NCI-H2171 (cell line): ENCODE measurements around the gene ITGBL1.
A peak's percentile ranks its signal among the peaks of the same experiment; 100 is the strongest.

Source experiments
- DNase-seq: peaks from one replicate; lab custom pipeline; 2025; lab: John Stamatoyannopoulos, UW

Gene ITGBL1

DNA sequence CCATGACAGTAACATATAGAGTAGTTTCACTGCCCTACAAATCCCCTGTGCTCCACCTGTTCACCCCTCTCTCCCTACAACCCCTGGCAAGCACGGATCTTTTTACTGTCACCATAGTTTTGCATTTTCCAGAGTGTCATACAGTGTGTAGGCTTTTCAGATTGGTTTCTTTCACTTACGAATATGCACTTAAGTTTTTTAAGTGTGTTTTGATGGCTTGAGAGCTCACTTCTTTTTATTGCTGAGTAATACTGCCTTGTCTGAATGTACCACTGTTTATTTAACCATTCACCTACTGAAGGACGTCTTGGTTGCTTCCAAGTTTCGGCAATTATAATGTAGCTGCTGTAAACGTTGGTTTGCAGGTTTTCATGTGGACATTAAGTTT, 175.1 kb downstream of the ITGBL1 start:
- DNase-seq, result no peak

DNA sequence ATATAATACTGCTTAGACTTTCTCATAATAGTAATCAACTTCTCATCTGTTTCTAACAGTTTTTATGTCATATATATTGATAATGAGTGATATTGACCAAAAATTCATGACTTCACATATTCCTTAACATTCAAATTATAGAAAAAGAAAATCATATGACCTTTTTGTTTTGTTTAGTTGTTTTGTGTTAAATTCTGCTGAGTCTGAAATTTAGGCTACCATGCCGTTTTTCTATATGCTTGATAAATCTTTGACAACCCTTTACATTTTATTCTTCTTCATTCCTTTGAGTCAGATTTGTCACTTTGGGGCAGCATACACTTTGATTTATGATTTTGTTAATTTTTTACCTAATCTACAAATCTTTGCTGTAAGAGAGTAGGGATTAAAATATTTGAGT, 176.4 kb downstream of the ITGBL1 start:
- DNase-seq, result no peak

DNA sequence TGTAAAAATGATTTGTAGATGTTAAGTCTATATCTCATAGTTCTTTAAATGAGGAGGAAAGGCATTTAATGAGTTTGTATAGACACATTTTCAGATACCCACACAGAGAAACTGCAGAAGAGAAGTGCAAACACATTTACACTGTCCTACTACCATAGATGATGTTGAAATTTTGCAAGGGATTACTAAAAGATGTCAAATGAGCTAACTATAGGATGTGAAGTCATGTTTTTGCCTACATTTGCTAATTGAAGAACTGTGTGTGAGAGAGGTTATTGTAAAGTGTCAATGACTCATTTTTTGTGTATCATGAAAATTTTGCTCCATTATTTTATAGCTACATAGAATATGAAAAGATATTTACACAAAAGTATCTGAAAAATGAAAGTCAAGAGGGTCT, 178.9 kb downstream of the ITGBL1 start:
- DNase-seq, result no peak

DNA sequence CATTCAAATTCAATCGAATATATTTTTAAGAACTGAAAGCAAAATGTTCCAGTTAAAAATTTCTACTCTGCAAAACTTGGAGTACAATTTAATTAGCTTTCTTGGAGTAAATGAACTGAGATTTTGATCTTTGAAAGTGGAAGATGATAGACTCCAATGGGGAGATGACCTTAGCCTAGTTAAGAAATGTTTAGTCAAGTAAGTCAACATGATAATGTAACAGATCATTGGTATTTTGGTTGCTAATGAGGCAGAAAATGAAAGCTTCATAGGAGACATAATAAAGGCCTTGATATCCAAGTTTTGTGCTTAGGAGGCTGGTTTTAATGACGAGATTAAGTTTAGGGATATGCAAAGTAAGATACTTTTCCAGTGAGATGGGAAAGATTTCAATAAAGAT, 181.7 kb downstream of the ITGBL1 start:
- DNase-seq, result no peak

DNA sequence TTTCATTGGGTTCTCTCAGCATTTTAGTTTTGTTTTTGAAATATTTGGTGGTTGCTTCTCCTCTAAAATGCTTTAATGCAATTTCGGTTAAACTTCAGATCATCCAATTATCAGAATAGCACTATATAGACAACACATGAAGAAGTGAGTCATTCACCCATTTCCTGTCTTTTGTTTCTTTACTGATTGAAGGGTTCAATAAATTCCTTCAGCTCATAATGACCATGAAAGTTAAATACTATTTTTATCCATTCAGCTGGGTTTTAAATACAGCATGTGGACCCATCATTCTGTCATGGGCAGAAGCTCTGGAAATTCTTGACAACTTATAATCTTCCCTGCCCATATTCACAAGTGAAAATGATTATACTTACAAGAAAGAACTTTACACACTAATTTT, 187.2 kb downstream of the ITGBL1 start:
- DNase-seq, result no peak

DNA sequence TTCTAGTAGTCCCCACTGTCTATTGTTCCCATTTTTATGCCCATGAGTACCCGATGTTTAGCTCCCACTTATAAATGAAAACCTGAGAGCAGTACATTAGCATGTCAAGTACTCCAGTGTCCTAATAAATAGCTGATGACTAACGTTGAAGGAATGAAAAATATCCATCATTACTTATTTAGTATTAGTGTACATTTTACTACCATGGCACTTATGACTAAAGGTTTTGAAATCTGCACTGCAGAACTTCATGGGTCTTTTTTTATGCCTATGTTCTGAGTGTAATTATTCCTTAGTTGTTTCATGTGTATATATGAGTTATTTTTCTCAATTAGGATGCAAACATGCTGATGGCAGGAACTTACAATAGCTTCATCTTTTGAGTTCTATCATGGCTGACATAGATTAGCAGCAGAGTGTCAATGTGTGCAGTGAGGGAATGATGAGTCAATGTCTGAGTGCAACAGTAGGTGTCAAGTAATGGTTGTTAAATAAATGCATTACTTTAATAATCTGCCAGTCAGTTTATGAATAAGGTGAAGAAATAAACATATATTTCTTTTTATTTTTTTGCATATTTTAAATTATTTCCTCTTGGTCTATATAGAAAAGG, 188.4 kb downstream of the ITGBL1 start:
- no peak for DNase-seq

DNA sequence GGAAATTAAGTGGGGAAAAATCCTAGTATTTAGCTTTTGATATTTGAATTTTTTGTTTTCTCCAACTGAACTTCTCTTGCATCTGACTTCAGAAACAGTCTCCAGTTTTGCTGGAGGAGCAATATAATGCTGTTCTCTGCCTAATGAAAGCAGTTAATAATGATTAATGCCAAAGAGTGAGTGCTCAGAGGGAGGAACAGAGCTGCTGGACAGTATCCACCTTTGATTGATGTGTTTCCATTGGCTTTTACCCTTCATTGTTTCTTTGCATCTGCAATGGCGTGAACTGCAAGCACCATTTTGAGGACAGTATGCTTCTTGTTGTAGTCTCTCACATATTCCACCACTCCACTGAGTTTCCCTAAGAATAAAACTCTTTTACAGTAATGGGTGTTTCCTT, 193.4 kb downstream of the ITGBL1 start:
- DNase-seq, result no peak

DNA sequence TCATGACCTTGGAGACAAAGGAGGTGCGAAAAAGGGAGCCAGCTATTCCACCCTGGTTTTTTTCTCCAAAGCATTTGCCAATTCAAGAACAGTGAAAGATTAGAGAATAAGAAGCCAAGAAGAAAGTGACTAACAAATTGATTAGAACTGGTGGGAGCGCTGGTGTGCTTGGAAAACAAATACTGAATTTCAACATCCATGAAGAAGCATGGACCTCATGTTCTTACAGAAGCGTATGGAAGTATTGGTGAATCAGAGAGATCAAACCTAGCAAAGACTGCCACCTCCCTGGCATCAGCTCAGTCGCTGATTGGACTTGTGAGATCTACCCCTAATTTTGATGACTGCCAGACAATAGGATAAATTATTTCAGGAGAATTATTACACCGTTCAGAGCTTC, 195.3 kb downstream of the ITGBL1 start:
- no peak for DNase-seq

DNA sequence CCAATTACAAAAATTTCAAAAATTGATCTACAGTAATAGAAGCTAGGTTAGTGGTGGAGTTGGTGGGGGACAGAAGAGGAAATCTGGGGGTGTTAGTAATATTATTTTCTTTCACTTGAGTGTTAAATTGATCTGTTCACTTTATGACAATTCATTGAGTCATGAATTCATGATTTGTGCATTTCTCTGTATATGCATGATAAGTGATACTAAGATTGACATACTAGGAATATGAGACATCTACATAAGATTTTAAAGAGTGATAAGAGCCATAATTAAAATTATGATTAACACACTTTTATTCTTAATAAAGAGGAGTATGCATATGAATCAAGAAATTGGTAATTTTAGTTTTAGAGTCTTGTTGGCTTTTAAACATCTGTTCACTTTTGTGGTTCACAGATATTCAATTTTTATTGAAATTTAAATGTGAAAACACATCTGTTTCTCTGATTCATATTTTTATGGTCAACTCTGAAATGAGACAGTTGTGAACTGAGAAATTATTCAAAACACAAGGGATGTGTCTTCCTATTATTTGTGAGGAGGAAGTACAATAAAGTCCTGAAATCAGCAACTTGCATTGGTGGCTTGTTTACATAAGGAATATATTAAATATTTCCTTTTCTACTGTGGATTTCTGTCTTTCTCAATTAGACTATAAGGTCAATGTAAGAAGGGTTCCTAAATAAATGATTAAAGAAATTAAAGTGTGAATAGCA, 196.5 kb downstream of the ITGBL1 start:
- DNase-seq, result no peak

DNA sequence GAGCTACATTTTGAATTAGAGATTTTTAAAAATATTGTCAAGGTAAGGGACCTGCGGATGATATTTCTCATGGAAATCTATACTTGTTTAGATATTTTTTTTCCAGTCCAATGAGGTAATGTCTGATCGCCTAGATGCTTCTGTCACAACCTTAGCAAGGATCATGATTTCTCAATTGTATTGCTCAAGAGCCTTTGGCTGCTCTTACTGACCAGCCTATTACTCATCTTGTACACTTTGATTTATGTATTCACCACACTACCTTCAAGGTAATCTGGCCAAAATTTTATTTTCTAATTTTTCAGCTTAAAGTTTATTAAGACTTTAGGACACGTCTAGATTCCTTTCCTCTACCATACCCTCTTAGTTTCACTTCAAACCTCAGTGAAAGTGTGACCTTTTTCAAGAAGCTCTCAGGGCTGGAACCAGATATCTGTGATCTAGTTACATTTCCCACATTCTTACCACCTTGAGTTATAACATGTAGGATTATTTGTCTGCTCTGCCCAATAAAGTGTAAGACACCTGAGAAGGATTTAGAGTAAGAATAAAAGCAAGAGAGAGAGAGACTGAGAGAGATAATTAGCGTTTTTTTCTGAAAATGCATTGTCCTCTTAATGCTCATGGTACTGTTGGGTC, 197.1 kb downstream of the ITGBL1 start:
- DNase-seq, result no peak

DNA sequence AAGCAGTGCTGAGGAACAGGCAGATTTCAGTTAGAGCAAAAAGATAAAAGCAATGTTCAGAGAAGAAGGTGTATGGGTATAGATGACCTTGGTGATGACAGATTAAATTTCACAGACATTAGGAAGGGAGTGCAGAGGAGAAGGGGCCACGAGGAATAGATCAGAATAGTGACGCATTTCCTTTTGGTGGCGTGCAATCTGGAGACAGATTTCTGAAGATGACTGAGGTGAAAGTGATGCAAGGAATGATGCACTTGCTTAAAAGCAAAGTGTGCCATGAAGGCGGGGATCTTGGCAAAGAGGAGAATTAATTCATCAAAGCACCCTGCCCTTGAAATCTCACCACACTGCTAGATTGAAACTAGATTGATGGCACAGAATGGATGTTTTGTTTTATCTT, 202.4 kb downstream of the ITGBL1 start:
- no peak for DNase-seq

DNA sequence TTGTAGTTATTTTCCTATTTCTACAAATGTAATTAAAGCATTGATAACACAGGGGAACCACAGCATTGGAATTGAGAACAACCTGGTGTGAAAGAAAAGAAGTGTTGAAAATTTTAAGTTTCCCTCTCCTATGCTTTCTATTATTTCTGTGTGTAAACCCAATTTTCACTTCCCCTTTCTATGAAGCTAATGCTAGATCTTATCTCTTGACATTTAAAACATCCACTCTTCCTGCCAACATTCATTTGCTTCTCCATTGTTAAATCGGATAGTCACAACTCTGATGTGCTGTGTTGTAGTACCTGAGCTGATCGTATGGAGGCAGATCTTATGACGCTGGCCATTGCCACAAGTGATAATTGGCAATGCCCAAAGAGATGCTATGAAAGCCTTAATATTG, 203.0 kb downstream of the ITGBL1 start:
- DNase-seq, result no peak

DNA sequence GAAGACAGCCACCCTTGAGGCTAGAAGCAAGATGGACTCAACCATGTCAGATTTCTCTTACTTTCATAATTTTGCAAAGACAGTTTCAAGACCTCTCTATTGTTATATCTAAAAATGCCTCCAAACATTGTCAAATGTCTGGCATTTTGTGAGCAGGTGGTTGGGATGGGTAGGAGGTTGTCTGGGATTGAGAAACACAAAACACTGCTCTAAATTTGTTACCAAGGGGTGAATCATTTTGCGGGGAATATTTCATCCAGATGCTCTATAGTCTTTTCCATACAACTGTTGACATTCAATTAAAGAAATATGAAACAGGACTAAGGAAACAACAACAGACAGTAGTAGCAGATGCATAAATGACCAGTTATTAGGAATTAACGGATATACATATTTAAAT, 208.2 kb downstream of the ITGBL1 start:
- DNase-seq, result no peak

DNA sequence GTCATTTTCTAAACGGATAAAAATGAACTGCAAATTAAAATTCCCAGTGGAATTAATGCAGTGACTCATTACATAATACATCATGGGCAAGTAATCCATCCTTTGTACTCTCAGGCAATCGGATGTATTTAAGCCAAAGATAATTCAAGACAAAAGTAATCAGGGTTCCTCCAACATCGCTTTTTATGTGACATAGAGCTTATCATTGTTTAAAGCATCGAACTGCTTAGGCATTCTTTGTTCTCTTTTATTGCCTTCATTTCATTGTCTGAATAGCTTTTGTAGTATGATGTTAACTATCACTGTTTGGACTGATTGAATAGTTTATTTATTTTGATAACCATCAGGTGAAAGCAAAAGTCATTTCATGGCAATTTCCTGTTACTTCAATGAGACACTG, 209.4 kb downstream of the ITGBL1 start:
- no peak for DNase-seq

DNA sequence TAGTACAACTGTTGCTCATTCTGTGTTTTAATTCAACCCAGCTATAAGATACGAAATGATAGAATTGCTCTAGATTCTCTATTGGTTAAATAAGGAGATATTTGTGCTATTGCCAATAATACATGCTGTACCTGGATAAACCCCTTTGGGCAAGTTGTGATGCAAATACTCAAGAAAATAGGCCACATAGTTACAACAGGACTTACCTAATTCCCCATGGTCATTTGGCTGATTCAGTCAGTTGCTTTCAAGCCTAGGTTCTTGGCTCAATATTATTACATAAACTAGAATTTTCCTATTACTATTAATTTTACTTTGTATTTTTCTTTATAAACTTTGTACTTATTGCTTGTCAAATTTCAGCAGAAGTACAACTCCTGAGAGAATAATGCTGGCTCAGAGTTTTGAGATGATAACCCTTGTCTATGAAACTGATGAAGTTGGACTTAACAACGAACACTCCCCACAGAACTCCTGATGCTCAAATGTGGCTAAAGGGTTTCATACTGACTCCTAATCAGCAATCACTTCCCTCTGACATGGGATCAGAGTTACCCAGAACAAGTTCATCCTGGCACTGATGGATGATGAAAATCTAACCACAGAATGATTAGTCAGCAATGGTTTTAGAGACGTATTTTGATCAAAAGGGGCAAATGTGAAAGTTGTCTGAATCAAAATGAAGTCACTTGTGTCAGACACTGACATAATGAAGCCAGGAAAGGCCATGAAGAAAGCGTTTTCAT, 221.1 kb downstream of the ITGBL1 start:
- DNase-seq, result no peak

DNA sequence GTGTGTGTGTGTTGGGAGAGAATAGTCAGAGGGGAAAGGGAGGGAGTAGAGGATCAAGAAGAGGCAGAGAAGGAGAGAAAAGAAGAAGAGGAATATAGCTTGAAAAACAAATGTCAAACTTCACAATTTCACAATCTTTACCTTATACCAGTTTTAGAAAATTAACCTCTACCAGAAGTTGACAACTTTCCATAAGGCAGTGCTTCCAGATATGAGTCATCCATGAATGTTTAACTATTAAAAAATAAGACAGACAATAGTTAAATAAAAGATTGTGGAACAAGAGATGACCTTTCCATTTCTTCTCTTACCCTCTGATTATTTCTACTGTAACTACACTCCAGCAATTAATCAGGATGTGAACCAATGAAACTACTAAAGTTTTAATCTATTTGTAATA, 229.4 kb downstream of the ITGBL1 start:
- no peak for DNase-seq

DNA sequence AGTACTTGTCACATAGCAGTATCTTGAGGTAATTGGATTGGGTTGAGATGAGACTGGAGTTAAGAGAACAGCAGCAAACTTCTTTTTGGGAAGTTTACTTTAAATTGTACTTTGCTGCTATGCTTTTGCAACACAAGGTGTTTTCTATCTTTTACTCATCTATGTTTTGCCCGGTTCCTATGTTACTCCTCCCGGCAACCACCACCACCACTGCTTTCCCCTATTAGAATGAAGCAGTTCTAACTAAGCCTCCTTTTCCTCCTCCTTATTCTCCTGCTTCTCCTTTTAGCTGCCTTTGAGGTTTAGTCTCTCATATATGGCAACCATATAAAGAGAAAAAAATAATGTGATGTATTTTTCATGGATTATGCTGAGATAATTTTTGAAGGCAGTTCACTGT, 233.5 kb downstream of the ITGBL1 start:
- DNase-seq, result no peak

DNA sequence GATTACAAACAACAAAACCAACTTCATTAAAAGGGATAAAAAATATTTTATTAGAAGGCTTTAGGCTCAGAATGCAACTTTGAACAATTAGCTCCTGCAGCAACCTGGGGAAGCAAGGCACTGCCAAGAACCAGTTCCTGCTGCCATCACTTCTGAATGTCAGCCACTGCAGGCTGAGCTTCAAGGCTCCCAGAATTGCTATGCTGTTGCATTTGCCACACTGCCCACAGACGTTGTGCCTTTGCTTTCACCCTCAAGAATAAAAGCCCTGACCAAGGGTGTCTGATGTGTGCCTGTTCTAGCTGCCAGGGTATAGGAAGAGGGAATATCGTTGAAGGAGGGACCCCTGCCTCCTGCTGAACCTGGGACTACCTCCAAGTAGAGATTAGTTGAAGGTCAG, 238.4 kb downstream of the ITGBL1 start:
- DNase-seq, result no peak

DNA sequence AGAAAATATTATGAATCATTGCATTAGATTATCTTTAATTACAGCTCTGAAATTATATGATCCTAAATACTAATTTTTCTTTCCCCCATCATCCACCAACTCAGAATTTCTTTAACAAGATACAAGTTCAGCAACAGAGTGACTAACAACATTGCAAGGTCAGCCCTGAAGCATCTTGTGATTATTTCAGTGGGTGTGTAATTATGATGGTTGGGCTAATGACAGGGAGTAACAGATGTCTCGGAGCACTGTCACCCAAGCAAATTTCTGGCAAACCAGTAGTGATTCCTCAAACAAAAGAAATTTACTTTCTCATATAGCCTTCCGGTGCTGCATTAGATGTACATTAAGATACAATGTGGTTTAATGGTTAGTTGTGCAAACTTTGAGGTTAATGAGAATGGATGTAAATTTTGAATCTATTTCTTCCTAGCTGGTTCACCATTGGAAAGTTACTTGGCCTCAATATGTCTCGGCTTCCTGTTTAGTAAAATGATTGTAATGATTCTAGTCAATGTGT, 238.9 kb downstream of the ITGBL1 start:
- no peak for DNase-seq

DNA sequence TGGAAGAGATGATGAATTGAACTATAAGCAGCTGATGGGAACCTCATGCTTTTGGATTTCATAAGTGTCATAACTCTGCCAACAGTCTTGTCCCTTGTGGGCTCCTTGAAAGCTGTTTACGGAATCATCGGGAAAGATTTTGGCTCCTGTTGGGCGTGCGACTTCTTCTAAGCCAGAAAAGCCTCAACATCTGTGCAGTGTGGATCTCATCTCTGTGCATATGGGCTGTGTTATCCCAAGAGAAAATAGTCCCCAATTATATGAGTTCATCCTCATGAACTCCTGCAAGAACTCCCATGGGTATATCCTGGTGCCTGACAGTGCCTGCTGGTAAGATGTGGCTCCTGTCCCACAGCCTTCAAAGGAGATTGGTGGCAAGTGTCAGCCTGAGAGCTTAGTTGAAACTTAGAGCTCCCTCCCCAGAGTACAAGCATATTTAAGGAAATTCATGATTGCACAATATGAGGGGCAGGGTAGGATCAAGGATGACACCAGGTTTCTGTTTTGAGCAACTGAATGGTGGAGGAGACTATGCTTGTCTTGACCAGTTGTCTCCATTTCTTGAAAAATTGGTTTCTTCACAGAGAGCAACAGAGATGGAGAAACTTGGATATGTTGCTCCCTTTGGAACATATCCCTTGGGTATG, 243.5 kb downstream of the ITGBL1 start:
- peak; percentile 61 for DNase-seq

DNA sequence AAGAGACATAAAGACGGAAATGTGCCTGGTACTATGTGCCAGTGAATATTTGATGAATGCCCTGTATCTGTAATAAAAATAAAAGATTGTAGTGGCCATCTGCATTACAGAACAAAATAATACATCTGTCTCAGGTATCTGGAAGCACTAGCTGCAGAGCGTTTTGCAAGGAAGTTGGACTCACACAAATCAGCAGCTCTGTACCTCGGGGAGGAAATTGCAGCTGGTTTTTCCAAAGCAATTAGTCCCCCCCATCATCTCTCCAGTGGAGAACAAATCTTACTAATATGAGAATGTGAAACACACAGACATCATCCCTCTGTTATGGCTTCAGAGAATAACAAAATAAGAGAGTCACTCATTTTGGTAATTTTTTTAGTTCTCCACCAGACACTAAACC, 245.3 kb downstream of the ITGBL1 start:
- DNase-seq, result no peak

DNA sequence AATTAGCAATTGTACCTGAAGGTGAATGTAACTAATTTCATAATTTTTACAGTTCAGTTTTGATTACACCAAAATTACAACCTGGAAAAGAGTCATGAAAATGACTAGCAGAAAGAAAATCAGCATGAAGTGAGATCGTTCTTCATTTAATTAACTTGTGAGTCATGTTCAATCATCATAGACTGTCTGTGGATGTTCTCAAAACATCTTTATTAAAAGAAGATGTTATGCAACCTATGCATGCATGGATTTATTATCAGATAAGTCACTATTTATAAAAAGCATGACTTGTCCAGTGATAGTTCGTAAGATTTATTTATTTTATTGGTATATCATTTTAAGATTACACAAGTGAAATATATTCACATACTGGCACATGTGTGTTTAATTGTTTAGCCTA, 245.9 kb downstream of the ITGBL1 start:
- DNase-seq, result no peak
